Middle frontal gyrus (tissue), 1 donor: ENCODE data around the gene CHRNB2.
A peak's percentile ranks its signal among the peaks of the same experiment; 100 is the strongest.

Experiments
- DNase-seq: peaks from one replicate; pipeline ENCODE4 v3.0.0-alpha.2; 2015; ENCODE audit warnings: low spot score; ENCODE audit errors: extremely low spot score

CHRNB2 gene

DNA sequence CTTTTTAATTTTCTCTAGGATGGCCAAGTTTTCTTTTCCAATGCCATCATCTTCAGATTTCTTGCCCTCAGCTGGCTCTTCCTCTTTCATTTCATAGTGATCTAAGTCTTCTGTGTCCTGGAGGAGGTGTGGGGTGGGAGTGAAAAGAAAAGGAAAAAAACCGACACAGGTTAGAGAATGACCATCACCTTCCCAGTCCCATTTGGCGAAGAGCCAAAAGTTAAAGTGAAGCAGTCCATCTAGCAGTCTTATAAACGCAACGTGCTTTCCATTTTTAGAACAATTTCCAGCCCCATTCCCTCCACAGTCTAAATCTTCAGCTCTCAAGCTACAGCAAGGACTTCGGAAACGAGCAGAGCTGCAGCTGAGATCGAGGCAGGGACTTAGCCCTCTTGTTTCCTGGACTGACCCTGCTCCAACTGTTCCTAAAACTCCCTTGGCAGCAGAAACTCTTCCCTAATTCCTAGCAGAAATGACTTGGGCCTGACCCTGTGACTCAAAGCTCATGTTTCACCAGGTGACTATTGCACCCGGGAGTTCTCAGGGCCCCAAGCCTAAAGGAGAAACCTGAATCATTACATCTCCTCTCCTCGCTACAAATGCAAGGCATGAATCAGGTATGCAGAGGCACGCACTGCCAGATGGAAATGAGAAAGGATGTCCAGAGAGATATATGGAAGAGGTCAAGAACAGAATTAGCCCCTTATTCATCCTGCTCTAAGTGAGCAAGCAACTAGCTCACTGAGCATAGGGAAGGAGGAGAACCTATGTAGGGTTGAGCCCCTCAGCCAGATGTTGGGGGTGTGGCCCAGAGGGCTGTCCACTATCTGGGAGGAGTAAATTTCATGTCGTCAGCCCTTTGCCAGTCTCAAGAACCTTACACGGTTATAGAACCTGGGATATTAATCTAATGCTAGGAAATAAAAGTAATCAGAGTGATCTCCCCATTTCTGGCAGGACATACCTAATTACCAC is 14.2 kb upstream of the CHRNB2 start:
- no peak for DNase-seq

DNA sequence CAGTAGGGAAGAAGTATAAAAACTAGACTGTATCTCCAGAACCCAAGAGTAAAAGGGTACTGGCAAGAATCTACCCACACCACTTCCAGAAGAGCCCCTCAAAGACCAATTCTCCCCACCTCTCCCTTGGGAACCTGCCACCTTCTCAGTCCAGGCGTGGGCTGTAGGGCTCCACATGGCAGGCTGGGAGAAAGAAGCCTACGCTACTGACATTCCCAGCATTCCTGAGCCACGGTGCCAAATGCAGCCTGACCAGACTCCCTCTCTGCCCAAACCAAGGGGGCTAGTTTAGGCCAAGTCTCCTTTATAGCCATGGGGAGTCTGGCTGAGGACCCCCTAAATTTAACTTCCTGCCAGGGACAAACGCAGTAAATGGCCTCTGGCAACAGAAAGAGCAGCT is 11.2 kb upstream of the CHRNB2 start:
- no peak for DNase-seq

DNA sequence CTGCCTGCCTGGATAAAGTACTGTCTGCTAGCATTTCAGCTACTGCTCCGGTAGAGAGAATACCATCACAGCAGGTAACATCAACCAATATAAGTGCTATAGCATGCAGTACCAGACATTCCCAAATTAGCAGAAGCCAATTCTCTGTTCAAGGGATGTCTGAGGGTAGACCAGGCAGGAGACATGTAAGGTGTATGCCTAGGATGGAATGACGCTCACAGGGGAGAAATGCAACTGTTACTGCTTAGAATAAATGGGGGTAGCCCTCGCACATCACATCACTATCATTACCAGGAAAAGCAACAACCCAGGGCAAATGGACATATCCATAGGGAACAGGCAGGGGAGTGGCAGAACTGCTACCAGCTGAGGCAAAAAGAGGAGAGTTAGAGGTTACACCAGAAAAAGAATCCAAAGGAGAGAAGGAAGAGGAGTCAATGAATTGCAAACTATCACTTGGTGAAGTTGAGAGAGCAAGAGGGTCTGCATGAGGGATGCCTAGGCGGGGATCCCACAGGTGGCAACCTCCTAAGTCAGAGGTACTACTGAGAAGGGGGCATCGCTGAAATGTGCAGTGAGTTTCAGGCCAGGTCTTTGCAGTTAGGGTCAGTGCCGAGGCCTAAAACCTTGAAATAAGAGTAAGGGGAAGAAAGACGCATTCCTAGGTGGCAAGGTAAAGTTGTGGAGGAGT is 10.2 kb upstream of the CHRNB2 start:
- DNase-seq: no peak

DNA sequence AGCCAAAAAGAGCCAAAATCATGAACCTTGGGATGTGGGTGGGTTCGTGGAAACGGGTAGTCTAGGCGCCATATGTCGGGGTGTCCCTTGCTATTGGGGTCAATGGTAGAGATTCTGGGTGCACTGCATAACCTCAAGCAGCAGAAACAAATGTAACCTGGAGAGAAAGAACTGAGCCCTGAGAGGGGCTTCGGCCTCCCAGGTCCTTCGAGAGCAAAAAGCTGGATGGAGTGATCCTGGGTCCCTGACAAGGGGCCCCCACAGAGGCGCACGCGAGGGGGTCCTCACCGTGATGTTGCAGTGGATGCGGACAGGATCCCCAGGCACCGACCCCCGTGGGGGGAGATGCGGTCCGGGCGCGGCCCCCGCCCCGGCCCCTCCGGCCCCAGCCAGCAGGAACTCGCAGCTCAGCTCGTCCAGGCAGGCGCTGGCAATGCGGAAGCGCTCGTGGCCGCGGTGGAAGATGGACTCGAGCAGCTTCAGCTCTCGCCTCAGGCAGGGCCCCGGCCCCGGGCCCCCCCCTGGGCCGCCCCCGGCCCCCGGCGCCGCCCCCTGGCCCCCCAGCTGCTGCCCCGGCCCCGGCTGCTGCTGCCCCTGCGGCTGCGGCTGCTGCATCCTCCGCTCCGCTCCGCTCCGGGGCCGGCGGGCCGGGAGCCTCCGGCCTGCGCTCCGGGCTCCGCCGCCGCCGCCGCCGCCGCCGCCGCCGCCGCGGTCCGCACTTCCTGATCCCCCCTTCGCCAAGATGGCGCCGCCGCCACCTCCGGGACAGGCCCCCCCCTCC is 9.4 kb upstream of the CHRNB2 start, which contains the start of gene UBE2Q1:
UBE2Q1 (minus strand) TSS at position 724 of the 781 bp plus-strand sequence; CDS start at position 615, 109 bp downstream.
- DNase-seq: no peak

DNA sequence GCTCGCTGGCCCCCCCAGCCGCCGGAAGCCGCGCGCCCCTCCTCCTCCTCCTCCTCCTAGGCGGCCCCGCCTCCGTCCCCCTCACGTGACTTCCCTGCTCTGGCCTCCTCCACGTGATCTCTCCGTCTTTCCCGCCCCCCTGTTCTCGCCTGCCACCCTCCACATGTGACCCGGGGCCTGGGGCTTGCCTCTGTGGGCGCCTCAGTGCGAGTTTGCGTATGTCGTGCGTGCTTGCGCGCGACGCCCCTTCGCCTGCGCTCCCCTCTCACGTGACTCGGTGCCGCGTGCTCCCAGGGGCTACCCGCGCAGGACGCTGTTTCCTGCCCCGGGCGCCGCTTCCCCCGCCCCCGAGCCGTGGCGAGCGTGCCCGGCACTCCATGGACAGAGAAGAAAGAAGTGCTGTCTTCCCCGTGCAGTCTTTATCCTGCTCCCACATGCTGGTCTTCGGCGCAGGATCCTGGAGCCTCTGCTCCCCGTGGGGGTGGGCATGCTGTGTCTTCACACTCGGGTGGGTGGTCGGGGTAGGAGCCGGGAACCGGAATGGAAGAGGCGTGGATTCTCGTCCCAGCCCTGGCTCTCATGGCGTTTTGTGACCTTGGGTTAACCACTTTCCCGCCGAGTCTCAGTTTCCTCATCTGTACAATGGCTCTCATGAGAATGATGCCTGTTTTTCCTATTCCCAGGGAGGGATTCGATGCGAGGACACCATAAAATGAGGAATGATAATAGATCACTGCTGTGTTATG is 8.7 kb upstream of the CHRNB2 start:
- DNase-seq: peak; percentile 98

DNA sequence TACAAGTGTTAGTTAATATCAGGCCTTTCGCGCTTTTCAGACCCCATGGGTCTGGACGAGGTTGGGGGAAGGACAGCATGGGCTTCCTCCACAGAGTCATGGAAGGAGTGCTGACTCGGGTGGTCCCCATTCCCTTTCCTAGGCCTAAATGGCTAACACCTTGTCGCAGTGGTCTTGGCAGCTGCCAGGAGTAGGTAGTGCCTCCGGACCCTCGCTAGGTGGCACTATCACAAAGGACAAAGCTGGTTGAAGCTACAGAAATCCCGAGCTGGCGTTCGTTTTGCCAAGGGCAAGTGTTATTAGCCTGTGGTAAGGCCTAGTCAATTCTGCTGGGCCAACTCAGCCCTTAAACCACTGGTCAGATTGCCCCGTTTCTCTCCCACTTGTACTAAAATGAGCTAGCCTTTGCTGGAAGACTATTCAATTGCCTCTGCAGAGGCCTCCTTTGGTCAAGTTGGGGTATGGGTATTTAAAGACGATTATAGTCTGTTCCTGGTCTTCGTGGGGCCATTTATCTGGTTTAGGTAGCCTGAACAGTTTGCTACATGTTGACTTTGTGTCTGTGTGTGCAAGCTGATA is 8.0 kb upstream of the CHRNB2 start:
- peak; percentile 88 for DNase-seq

DNA sequence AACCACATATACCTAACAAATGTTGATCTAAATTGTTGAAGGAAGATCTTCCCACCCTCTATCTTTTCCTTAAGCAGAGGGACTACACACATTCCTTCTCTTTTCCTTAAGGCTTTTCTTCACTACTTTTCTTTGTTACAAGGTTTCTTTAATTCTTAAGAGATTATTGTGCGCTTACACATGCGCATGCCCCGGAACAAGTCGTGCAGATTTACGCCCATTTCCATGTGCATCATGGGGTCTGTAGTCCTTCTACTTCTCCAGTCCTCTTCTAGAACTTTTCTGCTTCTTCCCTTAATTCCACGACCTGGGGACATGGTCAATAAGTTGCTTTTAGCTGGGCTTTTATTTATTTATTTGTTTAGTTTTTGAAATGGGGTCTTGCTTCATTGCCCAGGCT is 1.7 kb upstream of the CHRNB2 start:
- DNase-seq: no peak

DNA sequence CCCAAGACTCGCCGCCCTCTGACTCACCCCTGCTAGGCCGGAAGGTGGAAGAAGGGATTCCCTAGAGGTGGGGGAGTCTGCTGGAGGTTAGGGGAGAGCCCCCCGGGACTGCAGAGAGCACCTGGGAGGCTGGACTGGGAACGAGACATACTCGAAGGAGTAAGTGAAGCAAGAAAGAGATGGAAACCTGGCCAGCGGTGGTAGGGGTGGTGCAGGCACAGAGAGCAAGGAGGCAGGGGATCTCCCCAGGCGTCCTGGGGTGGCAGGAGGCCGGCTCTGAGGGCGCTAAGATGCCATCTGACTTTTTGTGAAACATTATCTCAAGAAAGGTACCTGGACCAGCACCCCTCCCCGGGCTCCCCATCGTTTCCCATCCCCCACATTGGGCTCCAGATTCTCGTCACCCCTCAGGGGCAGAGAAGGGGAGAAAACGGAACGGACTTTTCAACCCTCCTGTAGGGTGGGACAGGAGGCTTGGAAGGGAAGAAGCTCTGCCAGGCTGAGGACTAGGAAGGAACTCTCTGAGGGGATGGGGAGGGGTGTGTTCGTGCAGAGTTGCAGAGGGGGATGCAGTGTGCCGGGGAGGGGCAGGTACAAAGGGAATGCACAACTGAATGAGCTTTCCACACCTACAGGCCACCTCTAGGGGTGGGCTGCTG is 708 bp downstream of the CHRNB2 start:
- no peak for DNase-seq

DNA sequence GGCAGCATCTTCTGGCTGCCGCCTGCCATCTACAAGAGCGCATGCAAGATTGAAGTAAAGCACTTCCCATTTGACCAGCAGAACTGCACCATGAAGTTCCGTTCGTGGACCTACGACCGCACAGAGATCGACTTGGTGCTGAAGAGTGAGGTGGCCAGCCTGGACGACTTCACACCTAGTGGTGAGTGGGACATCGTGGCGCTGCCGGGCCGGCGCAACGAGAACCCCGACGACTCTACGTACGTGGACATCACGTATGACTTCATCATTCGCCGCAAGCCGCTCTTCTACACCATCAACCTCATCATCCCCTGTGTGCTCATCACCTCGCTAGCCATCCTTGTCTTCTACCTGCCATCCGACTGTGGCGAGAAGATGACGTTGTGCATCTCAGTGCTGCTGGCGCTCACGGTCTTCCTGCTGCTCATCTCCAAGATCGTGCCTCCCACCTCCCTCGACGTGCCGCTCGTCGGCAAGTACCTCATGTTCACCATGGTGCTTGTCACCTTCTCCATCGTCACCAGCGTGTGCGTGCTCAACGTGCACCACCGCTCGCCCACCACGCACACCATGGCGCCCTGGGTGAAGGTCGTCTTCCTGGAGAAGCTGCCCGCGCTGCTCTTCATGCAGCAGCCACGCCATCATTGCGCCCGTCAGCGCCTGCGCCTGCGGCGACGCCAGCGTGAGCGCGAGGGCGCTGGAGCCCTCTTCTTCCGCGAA is 3.8 kb downstream of the CHRNB2 start:
- DNase-seq: no peak

DNA sequence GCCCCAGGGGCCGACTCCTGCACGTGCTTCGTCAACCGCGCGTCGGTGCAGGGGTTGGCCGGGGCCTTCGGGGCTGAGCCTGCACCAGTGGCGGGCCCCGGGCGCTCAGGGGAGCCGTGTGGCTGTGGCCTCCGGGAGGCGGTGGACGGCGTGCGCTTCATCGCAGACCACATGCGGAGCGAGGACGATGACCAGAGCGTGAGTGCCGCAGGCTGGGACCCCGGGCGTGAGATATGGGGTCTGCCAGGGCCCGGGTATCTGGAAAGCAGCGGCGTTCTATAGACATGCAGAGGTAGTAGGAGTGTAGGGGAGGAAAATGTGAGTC is 4.3 kb downstream of the CHRNB2 start:
- DNase-seq: no peak

DNA sequence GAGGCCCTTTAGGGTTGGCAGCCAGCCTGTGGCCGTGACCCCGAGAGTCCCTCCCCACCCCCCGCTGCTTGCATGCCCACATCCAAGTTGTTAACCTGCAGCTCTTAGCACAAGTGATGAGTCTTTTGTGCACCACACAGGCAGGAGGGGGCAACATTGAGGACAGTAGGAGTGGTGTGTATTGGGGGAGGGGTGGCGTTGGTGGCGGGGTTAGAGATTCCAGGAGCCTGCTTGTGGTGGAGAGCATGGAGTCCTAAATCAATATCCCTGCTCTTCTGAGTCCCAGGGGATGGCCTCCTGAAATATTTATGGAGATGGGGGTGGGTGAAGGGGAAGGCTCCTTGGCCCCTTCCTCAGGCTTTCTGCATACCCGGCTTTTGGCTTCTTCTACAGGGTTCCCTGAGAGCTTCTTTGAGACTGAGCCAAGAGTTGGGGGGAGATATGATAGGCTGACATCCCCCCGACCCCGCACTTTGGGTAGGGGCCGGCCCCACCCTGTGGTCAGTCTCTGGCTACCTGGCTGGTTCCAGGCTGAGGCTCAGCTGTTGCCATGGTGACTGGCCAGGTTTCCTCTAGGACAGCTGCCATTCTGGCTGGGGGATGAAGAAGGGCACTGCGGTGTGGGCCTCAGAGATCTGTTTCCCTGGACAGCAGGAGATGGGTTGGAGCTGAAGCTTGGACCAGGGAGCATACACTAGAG is 5.0 kb downstream of the CHRNB2 start:
- no peak for DNase-seq

DNA sequence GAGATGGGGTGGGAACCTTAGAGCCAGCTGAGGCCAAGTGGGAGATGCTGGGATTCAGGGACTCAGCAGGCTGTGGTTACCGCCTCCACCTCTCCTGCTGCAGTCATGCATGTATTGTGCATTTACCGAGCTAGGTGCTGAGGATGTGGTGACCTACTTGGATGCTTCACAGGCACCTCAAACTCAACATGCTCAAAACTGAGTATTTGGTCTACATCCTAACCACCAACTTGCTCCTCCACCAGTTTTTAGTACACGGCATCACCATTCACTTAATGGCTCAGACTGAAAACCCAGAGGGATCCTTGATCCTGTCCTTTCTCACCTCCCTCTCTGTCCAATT is 5.6 kb downstream of the CHRNB2 start:
- no peak for DNase-seq

DNA sequence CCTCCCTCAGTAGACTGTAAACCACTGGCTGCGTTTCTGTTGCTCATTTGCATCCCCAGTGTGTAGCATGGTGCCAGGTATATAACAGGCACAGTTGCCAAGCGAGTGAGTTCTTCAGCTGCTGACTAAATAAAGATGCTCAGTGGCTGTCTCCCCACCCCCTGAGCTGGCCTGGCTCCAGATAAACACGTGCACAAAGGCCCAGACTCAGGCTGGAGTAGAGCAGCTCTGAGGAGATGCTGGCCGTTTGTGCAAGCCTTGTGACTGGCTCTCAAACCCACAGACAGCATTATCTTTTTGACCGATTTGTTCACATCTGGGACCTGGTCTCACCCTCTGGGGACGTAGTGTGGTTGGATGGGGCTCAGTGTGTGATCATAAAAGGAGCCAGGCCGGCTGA is 7.1 kb downstream of the CHRNB2 start:
- peak; percentile 21 for DNase-seq

DNA sequence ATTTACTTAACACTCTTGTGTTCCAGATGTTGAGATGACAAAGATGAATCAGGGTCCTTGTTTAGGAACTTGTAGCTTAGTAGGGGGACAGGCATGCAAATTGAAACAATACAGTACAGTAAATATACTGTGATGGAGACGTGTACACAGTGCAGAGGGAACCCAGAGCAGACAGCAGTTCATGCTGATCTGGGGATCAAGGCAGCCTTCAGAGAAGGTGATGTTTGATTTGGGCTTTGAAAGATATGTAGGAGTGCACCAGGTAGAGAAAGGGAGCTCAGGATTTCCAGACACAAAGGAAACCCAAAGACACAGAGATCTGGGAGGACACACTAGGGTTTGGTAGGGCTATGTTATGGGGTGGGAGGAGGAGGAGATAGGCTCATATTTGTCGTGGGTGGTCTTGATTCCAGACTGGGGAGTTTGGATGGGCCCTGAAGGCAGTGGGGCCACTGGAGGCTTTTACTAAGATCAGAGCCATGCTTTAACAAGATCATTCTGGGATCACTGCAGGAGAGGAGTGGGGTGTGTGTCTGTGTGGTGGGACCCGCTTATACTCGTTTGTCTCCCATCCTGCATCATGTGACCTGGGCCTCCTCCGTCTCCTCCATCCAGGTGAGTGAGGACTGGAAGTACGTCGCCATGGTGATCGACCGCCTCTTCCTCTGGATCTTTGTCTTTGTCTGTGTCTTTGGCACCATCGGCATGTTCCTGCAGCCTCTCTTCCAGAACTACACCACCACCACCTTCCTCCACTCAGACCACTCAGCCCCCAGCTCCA is 7.8 kb downstream of the CHRNB2 start:
- DNase-seq: no peak

DNA sequence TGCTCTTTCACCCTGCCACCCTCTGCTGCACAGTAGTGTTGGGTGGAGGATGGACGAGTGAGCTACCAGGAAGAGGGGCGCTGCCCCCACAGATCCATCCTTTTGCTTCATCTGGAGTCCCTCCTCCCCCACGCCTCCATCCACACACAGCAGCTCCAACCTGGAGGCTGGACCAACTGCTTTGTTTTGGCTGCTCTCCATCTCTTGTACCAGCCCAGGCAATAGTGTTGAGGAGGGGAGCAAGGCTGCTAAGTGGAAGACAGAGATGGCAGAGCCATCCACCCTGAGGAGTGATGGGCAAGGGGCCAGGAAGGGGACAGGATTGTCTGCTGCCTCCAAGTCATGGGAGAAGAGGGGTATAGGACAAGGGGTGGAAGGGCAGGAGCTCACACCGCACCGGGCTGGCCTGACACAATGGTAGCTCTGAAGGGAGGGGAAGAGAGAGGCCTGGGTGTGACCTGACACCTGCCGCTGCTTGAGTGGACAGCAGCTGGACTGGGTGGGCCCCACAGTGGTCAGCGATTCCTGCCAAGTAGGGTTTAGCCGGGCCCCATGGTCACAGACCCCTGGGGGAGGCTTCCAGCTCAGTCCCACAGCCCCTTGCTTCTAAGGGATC is 8.5 kb downstream of the CHRNB2 start:
- no peak for DNase-seq

DNA sequence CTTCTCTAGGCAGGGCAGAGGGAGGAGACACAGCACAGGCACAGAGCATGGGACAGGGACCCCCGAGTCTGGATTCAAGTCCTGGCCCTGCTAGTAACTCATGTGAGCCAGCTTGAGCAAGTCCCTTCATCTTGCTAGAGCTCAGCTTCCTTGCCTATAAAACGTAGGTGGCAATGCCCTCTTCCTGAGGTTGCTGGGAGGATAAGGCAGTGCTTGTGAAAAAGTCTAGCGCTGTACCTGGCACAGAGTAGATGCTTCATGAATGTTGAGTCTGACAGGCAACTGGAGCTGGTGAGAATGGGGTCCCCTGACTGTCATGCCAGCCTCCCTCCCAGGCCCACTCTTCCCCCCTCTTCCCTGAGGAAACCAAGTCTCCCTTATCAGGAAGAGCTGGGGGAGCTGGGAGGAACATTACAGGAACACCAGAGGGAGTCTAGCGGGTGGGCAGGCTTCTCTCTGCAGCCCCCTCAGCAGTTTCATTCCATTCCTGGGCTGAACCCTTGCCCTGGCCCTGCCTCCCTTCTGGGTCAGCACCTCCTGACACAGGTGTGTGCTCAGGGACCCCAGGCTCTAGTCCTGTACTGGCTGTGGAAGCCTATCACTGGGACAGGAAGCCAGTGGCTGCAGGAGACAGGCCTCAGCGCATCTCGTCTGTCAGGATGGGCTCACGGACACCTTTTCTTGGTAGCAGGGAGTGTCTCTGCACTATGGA is 9.9 kb downstream of the CHRNB2 start:
- DNase-seq: no peak

DNA sequence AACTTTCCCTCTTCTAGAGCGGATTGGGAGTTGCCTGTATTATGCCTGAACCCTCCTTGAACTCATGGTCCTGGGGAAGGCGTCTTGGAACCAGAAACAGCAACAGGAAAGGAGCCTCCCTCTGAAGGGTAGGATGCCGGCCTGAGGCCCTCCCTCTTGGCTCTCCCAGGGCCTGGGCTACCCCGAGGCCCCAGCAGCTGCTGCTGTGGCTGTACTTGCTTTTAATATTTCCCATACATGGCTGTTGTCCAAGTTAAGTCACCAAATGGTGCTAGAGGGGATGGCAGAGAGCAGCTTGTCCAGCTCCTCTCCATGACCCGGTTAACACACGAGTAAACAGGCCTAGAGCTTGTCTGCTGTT is 10.5 kb downstream of the CHRNB2 start:
- no peak for DNase-seq
